ENCODE measurements around the gene HSPB8. TPM values are rescaled to one million over a fixed set of nuclear protein-coding genes. Genes with fewer than 3 reads are reported as not detected.

The HSPB8 gene
- polyA plus RNA-seq, 1 donor (not counting 4 experiments of a cell fraction or from before 2014, with no cell fraction given) = 3.0 TPM

DNA sequence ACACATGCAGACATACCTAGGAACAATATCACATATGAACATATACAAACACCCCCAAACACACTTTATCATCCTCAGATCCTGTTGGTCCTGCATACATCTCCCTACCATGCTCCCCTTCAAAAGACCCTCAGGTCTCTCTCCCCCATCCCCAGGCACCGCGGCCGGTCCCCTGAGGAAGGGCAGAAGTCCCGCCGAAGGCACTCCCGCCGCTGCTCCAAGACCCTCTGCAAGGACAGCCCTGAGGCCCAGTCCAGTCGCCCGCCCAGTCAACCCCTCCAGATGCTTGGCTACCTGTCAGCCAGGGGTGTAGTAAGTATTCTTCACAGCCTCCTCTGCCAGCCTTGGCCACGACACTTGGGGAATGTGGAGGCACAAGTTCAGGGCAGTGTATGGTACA is 48.2 kb upstream of the HSPB8 start:
- Histone ChIP-seq H3K79me2 (ENCODE audit: control insufficient read depth, insufficient read depth, low read length) (no peaks in the 10 kb centered on the region), H3K36me3 (ENCODE audit: control insufficient read depth in 2 of 2, extremely low read depth in 1 of 2, insufficient read depth in 2 of 2, low read length in 2 of 2) (no peaks in the 10 kb centered on the region), H3K4me2 (ENCODE audit: control insufficient read depth, extremely low read depth, insufficient read depth, low read depth, low read length) (no peak overlapping the region), H3K9me1 (ENCODE audit: control insufficient read depth, extremely low read depth, insufficient read depth, low read length) (no peaks in the 10 kb centered on the region), H3K9ac (ENCODE audit: control insufficient read depth, extremely low read depth, insufficient read depth, low read length) (no peak overlapping the region), H2AFZ (ENCODE audit: control insufficient read depth, low read length) (no peak overlapping the region), H3K9me3 (ENCODE audit: control insufficient read depth, low read depth, low read length) (peaks cover 4% of the 10 kb centered on the region), H3K27ac (ENCODE audit: control insufficient read depth, insufficient read depth, low read length) (no peak overlapping the region), H3K27me3 (ENCODE audit: control insufficient read depth, extremely low read depth, insufficient read depth, low read length) (no peaks in the 10 kb centered on the region), H4K20me1 (ENCODE audit: control insufficient read depth, extremely low read depth, insufficient read depth, low read length) (no peaks in the 10 kb centered on the region), H3K4me3 (ENCODE audit: control insufficient read depth in 2 of 3, extremely low read depth in 1 of 3, insufficient read depth in 2 of 3, low read depth in 1 of 3, low read length in 3 of 3) (no peak overlapping the region), H3K4me1 (ENCODE audit: control insufficient read depth, extremely low read depth, insufficient read depth, low read length) (no peaks in the 10 kb centered on the region)
- DNase-seq (ENCODE audit: low read depth, low spot score) = no peak
- no peak for FAIRE-seq
- dilution Hi-C loops (cut with MboI; ENCODE audit: extremely low pct_ligation_motif_present, low sequenced_read_pairs) = no loop called here
- no peak for TF ChIP-seq EZH2 (IDR thresholded peaks at IDR 0.05; ENCODE audit: low read length)

DNA sequence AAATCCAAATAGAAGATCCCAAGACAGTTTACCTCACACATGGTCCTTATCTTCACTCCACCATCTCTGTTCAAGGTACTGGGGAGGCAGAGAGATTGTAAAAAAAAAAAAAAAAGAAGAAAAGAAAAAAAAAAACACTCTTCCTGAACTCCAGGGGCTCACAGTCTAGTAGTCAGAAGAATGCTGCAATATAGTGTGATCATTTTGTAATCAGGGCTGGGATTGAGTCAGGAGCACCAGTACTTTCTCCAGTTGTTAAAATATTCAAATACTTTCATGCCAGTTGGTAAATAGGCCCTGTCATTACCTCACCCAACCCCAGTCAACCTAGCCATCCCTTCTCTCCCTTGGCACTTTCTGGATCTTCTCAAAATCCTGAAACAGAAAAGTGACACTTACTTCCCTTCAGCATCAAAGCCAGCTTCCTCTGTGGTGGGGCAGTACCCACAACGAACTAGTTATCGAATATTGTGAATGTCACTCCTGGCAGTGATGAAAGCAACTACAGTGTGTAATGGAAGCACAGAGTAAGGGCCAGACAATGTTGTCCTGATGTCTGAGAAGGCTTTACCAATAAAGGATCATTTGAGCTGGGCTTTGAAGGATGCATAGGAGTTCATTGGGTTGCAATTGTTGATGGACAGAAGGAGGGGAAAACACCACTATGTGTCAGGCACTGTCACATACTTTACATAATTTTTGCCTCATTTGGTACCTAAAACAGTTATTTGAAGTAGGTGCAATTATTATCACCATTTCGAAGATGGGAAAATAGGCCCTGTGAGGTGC is 44.3 kb upstream of the HSPB8 start:
- no peak for FAIRE-seq
- no peaks in the 10 kb centered on the region for H3K27me3 ChIP-seq (ENCODE audit: control insufficient read depth, extremely low read depth, insufficient read depth, low read length)
- no peaks in the 10 kb centered on the region for H4K20me1 ChIP-seq (ENCODE audit: control insufficient read depth, extremely low read depth, insufficient read depth, low read length)
- H2AFZ ChIP-seq (ENCODE audit: control insufficient read depth, low read length) = no peak overlapping the region
- no peaks in the 10 kb centered on the region for H3K79me2 ChIP-seq (ENCODE audit: control insufficient read depth, insufficient read depth, low read length)
- H3K27ac ChIP-seq (ENCODE audit: control insufficient read depth, insufficient read depth, low read length) = no peak overlapping the region
- no peaks in the 10 kb centered on the region for H3K4me1 ChIP-seq (ENCODE audit: control insufficient read depth, extremely low read depth, insufficient read depth, low read length)
- no peak overlapping the region for H3K4me2 ChIP-seq (ENCODE audit: control insufficient read depth, extremely low read depth, insufficient read depth, low read depth, low read length)
- no peak overlapping the region for H3K4me3 ChIP-seq (ENCODE audit: control insufficient read depth in 2 of 3, extremely low read depth in 1 of 3, insufficient read depth in 2 of 3, low read depth in 1 of 3, low read length in 3 of 3)
- no peak overlapping the region for H3K9ac ChIP-seq (ENCODE audit: control insufficient read depth, extremely low read depth, insufficient read depth, low read length)
- H3K36me3 ChIP-seq (ENCODE audit: control insufficient read depth in 2 of 2, extremely low read depth in 1 of 2, insufficient read depth in 2 of 2, low read length in 2 of 2) = no peaks in the 10 kb centered on the region
- dilution Hi-C loops (cut with MboI; ENCODE audit: extremely low pct_ligation_motif_present, low sequenced_read_pairs) = no loop called here
- TF ChIP-seq, protein P1, sequence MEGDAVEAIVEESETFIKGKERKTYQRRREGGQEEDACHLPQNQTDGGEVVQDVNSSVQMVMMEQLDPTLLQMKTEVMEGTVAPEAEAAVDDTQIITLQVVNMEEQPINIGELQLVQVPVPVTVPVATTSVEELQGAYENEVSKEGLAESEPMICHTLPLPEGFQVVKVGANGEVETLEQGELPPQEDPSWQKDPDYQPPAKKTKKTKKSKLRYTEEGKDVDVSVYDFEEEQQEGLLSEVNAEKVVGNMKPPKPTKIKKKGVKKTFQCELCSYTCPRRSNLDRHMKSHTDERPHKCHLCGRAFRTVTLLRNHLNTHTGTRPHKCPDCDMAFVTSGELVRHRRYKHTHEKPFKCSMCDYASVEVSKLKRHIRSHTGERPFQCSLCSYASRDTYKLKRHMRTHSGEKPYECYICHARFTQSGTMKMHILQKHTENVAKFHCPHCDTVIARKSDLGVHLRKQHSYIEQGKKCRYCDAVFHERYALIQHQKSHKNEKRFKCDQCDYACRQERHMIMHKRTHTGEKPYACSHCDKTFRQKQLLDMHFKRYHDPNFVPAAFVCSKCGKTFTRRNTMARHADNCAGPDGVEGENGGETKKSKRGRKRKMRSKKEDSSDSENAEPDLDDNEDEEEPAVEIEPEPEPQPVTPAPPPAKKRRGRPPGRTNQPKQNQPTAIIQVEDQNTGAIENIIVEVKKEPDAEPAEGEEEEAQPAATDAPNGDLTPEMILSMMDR (optimal IDR thresholded peaks at IDR 0.05 in 1 of 3, IDR thresholded peaks at IDR 0.05 in 1 of 3, conservative IDR thresholded peaks at IDR 0.05 in 1 of 3; ENCODE audit: extremely low read depth in 1 of 3, insufficient read depth in 2 of 3, low read length in 3 of 3) = no peak
- no peak for TF ChIP-seq EZH2 (IDR thresholded peaks at IDR 0.05; ENCODE audit: low read length)
- DNase-seq (ENCODE audit: low read depth, low spot score) = no peak
- peaks cover 4% of the 10 kb centered on the region for H3K9me3 ChIP-seq (ENCODE audit: control insufficient read depth, low read depth, low read length)
- no peaks in the 10 kb centered on the region for H3K9me1 ChIP-seq (ENCODE audit: control insufficient read depth, extremely low read depth, insufficient read depth, low read length)

Measured in keratinocyte (primary cell).